CD4-positive, alpha-beta T cell treated with Interleukin-1 beta for 1 hour (primary cell): ENCODE measurements around the gene GAGE10.
"Not testable (repeated sequence)": the region's sequence is repeated elsewhere in the genome, so short reads cannot be mapped to it uniquely, and the experiment has no call there.

Experiments
- DNase-seq, 2 donors: peaks; one replicate each; pipeline ENCODE4 v3.0.0-alpha.2; 2020 to 2022

The GAGE10 gene

DNA sequence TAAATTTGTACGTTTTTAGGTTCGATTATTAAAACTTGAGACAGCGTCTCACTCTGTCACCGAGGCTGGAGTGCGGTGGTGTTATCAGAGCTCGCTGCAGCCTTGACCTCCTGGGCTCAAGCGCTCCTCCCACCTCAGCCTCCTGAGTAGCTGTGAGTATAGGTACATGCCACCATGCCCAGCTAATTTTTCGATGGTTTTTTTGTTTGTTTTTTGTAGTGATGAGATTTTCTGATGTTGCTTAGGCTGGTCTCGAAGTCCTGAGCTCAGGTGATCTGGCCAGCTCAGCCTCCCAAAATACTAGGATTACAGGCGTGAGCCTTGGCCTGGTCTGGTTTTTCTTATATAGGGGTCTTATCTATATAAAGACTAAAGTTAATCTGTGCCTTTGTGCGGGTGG, 27.0 kb downstream of the GAGE10 start:
- DNase-seq = not testable (repeated sequence)

DNA sequence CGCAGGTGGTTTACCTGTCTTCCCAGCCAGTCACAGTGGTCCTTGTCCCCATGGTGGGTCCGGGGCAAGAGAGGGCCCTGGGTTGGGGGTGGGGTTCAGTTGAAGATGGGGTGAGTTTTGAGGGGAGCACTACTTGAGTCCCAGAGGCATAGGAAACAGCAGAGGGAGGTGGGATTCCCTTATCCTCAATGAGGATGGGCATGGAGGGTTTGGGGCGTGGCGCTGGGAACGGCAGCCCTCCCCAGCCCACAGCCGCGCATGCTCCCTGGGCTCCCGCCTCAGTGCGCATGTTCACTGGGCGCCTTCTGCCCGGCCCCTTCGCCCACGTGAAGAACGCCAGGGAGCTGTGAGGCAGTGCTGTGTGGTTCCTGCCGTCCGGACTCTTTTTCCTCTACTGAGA, 27.8 kb downstream of the GAGE10 start, which contains the start of gene GAGE13:
Gene GAGE13, plus strand, starts transcription at position 301 of the 400 bp plus-strand sequence. CDS start 1,156 bp downstream, outside the sequence.
- DNase-seq = not testable (repeated sequence)

DNA sequence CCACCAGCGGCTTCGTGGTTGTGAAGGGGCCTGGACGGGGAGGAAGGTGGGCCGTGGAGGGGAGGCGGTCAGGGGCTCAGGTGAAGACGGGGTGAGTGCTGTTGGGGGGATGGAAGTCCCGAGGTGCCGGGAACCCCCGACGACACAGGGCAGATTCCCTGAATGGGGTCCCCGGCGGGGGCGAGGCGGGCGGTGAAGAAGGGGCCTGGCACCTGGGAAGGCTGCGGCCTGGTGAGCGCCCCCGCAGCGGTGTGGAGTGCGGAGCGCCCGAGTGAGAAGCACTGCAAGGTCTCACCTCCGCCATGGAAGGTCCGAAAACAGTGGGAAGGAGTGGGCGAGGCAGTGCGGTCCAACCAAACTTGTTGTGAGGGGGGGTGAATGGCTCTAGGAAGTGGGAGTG, 28.4 kb downstream of the GAGE10 start:
- not testable (repeated sequence) for DNase-seq

DNA sequence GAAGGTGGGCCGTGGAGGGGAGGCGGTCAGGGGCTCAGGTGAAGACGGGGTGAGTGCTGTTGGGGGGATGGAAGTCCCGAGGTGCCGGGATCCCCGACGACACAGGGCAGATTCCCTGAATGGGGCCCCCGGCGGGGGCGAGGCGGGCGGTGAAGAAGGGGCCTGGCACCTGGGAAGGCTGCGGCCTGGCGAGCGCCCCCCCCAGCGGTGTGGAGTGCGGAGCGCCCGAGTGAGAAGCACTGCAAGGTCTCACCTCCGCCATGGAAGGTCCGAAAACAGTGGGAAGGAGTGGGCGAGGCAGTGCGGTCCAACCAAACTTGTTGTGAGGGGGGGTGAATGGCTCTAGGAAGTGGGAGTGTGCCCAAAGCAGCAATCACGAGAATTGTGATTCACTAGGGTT, 38.0 kb downstream of the GAGE10 start:
- not testable (repeated sequence) for DNase-seq

GRCh38 chrX:49344496-49345175, 41.2 kb downstream of the GAGE10 start:
- DNase-seq = not testable (repeated sequence)

DNA sequence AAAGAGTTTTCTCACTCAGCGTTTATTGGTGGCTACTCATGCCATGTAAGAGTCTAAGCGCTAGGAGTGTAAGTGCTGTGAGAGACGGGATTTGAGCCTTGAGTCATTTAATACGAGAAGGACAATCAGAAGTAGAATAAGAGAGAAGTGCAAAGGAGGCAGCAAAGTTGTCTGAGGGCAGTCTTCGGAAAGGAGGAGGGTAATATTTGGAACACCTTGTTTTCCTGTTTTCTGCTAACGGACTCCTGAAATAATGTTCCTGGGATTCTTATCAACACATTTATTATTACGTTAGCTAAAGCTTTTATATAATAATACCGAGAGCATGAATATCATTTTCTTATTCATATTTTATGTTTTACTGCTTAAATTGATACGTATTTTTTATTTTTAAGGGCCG, 42.0 kb downstream of the GAGE10 start:
- DNase-seq = not testable (repeated sequence)

GRCh38 chrX:49346150-49346549, 42.7 kb downstream of the GAGE10 start:
- not testable (repeated sequence) for DNase-seq
